Right atrium auricular region (tissue), 2 donors: ENCODE measurements around the gene FANCF. TPM values are rescaled to one million over a fixed set of nuclear protein-coding genes. Genes with fewer than 3 reads are reported as not detected.

Source experiments
- DNase-seq: peaks from one replicate; pipeline ENCODE4 v3.0.0-alpha.2; 2019; ENCODE audit warnings: low spot score
- H3K27ac ChIP-seq, 2 donors: fragments of 200-600 bp; sonication (generic); 1 replicate in 1 of 2; 2 replicates in 1 of 2; pipeline ENCODE4 v1.5.1; 2016 to 2019
- H3K27me3 ChIP-seq, 2 donors: fragments of 200-600 bp; sonication (generic); one replicate each; pipeline versions ENCODE4 v1.5.1 to v1.6.0; 2017 to 2019
- H3K36me3 ChIP-seq: fragments of 200-600 bp; sonication (generic); one replicate; pipeline ENCODE4 v1.5.1; 2016
- H3K4me1 ChIP-seq, 2 donors: fragments of 200-600 bp; sonication (generic); one replicate each; pipeline versions ENCODE4 v1.5.1 to v1.6.0; 2017 to 2019
- H3K4me3 ChIP-seq, 2 donors: fragments of 200-600 bp; sonication (generic); 1 replicate in 1 of 2; 2 replicates in 1 of 2; pipeline ENCODE4 v1.5.1; 2017 to 2019; ENCODE audit warnings: mild to moderate bottlenecking in 1 of 2, moderate library complexity in 1 of 2
- H3K9me3 ChIP-seq, 2 donors: fragments of 200-600 bp; sonication (generic); one replicate each; pipeline ENCODE4 v1.5.1; 2019
- total RNA-seq, 2 donors: library from RNA; depleted of rRNA; stranded (reverse); fragments of >200 nt; gene quantifications; one replicate each; pipeline ENCODE4 v1.1.0, GENCODE V29; 2016
- TF ChIP-seq, protein P1 (sequence below), 2 donors: fragments of 200-600 bp; sonication (generic); IDR thresholded peaks; one replicate each; pipeline ENCODE4 v1.5.1; 2019; ENCODE audit warnings: antibody characterized with exemption in 2 of 2

The FANCF gene, protein sequence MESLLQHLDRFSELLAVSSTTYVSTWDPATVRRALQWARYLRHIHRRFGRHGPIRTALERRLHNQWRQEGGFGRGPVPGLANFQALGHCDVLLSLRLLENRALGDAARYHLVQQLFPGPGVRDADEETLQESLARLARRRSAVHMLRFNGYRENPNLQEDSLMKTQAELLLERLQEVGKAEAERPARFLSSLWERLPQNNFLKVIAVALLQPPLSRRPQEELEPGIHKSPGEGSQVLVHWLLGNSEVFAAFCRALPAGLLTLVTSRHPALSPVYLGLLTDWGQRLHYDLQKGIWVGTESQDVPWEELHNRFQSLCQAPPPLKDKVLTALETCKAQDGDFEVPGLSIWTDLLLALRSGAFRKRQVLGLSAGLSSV
- total RNA-seq = 1 to 10 TPM; 3.6 to 4.8 TPM

GRCh38 chr11:22625448-22626287, at the start of gene FANCF:
Gene FANCF (minus strand): TSS chr11:22625823. CDS start chr11:22625810, 13 bp downstream.
- Histone ChIP-seq H3K27me3 (no peaks in the 10 kb centered on the region), H3K36me3 (no peaks in the 10 kb centered on the region), H3K4me3 (peak within 1 kb of the TSS; percentile 89 to 91), H3K27ac (peak within 1 kb of the TSS; percentile 82 to 90), H3K9me3 (no peaks in the 10 kb centered on the region), H3K4me1 (peaks cover 0 to 9% of the 10 kb centered on the region in 2 donors)
- peak; percentile 97 for DNase-seq
- TF ChIP-seq, protein P1, sequence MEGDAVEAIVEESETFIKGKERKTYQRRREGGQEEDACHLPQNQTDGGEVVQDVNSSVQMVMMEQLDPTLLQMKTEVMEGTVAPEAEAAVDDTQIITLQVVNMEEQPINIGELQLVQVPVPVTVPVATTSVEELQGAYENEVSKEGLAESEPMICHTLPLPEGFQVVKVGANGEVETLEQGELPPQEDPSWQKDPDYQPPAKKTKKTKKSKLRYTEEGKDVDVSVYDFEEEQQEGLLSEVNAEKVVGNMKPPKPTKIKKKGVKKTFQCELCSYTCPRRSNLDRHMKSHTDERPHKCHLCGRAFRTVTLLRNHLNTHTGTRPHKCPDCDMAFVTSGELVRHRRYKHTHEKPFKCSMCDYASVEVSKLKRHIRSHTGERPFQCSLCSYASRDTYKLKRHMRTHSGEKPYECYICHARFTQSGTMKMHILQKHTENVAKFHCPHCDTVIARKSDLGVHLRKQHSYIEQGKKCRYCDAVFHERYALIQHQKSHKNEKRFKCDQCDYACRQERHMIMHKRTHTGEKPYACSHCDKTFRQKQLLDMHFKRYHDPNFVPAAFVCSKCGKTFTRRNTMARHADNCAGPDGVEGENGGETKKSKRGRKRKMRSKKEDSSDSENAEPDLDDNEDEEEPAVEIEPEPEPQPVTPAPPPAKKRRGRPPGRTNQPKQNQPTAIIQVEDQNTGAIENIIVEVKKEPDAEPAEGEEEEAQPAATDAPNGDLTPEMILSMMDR (IDR thresholded peaks at IDR 0.05) = no peak

GRCh38 chr11:22674470-22675439, 49.1 kb upstream of the FANCF start:
- H3K9me3 ChIP-seq = no peaks in the 10 kb centered on the region
- peak overlapping the region in 1 of 2 donors; percentile 12 for H3K27ac ChIP-seq
- H3K4me3 ChIP-seq = no peak overlapping the region
- DNase-seq = no peak
- no peaks in the 10 kb centered on the region for H3K4me1 ChIP-seq
- H3K27me3 ChIP-seq = no peaks in the 10 kb centered on the region
- TF ChIP-seq, protein P1 (IDR thresholded peaks at IDR 0.05) = no peak
- H3K36me3 ChIP-seq = no peaks in the 10 kb centered on the region

DNA sequence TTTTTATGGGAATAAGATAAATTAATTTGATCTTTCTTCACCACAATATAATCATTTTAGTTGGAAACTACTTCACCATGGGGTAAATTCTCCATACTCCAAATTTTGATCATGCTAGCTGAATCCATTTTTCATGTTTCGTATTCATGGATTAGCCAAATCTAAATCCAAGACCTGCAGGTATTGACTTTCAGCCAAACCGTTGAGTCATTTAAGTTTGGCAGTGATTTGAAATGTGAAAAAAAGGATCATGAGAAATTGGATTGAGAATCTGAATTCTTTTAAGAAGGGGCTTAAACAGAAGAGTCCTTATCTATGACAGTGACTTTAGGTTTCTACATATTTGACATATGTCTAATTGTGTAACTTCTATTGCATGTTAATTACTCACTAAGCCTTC, 46.1 kb upstream of the FANCF start:
- TF ChIP-seq, protein P1 (IDR thresholded peaks at IDR 0.05) = no peak
- no peak for DNase-seq
- H3K27ac ChIP-seq = peak overlapping the region in 1 of 2 donors; percentile 29

DNA sequence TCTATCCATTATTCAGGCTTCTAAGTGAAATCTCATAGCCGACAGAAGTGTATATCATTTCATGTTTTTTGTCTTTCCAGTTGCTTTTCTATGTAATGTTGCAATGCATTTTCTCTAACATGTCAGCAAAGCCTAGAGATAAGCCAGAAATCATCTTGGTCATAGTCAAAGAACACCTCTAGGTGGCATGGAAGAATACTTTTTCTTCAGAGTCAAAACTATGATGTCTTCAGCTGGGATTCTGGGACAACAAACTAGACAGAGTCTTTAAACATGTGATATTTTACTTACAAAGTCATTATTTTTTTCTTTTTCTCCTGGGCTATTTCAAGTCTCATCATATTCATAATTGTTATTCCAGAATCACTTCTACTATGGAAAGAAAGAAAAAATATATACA, 45.2 kb upstream of the FANCF start:
- no peak for DNase-seq
- H3K27me3 ChIP-seq = no peaks in the 10 kb centered on the region
- no peaks in the 10 kb centered on the region for H3K36me3 ChIP-seq
- H3K27ac ChIP-seq = no peak overlapping the region
- no peaks in the 10 kb centered on the region for H3K9me3 ChIP-seq
- TF ChIP-seq, protein P1 (IDR thresholded peaks at IDR 0.05) = peak in 1 of 2 donors; percentile 44
- no peak overlapping the region for H3K4me3 ChIP-seq
- H3K4me1 ChIP-seq = peaks cover 0 to 10% of the 10 kb centered on the region in 2 donors

More for the DNA sequence above, 46.1 kb upstream of the FANCF start:
- H3K27me3 ChIP-seq = no peaks in the 10 kb centered on the region
- H3K4me3 ChIP-seq = no peak overlapping the region
- H3K36me3 ChIP-seq = no peaks in the 10 kb centered on the region
- H3K4me1 ChIP-seq = peaks cover 0 to 2% of the 10 kb centered on the region in 2 donors
- H3K9me3 ChIP-seq = no peaks in the 10 kb centered on the region

- Histone ChIP-seq H3K27me3 (no peaks in the 10 kb centered on the region), H3K4me1 (peaks cover 0 to 11% of the 10 kb centered on the region in 2 donors), H3K4me3 (no peak overlapping the region), H3K9me3 (no peaks in the 10 kb centered on the region), H3K36me3 (no peaks in the 10 kb centered on the region), H3K27ac (peak overlapping the region in 1 of 2 donors; percentile 84)
- DNase-seq = no peak
- TF ChIP-seq, protein P1 (IDR thresholded peaks at IDR 0.05) = no peak
Measured at GRCh38 chr11:22669368-22669767, 43.7 kb upstream of the FANCF start.
